ENCODE data around the gene RIN2. TPM values are rescaled to one million over a fixed set of nuclear protein-coding genes. Genes with fewer than 3 reads are reported as not detected.

The RIN2 gene
- total and polyA plus RNA-seq, 9 of the 15 experiments (the other 6 are each of a cell fraction or from before 2014, with no cell fraction given) = 0.09 TPM; not detected in 8

GRCh38 chr20:19785173-19785982 is 27.3 kb downstream of the RIN2 start:
- Histone ChIP-seq H3K27me3 (ENCODE audit: control insufficient read depth in 2 of 2, insufficient read depth in 2 of 2, low read length in 2 of 2) (no peaks in the 10 kb centered on the region; a peak in 1 of 5 replicates), H3K4me3 (no peak overlapping the region), H3K36me3 (ENCODE audit: control insufficient read depth, insufficient read depth, low read length) (no peaks in the 10 kb centered on the region), H3K79me2 (ENCODE audit: control insufficient read depth, insufficient read depth, low read length) (no peaks in the 10 kb centered on the region), H3K4me2 (ENCODE audit: insufficient read depth, low read length) (no peak overlapping the region), H3K9me1 (ENCODE audit: control insufficient read depth, insufficient read depth, low read length) (no peaks in the 10 kb centered on the region), H3K4me1 (replicated peaks in 1 of 2; ENCODE audit: control insufficient read depth in 2 of 2, insufficient read depth in 2 of 2, low read length in 2 of 2) (no peaks in the 10 kb centered on the region), H4K20me1 (replicated peaks; ENCODE audit: control insufficient read depth, insufficient read depth, low read length) (no peaks in the 10 kb centered on the region), H3K9ac (ENCODE audit: insufficient read depth in 1 of 2, low read depth in 2 of 2, low read length in 2 of 2) (no peak overlapping the region), H3K9me3 (replicated peaks; ENCODE audit: control insufficient read depth, insufficient read depth, low read depth, low read length) (no peaks in the 10 kb centered on the region), H3K27ac (ENCODE audit: extremely low read depth, low read depth, low read length) (no peak overlapping the region), H2AFZ (ENCODE audit: low read depth, low read length) (no peak overlapping the region)
- ChIA-PET POLR2A (no interaction called here), CTCF (ENCODE audit: low intra/inter-chr PET ratio) (interaction anchor here (0.6 kb wide), 1 partner anchor 19 kb away, joined by 3 read pairs; no protein-coding TSS in a partner anchor)
- FAIRE-seq = no peak
- ATAC-seq = no peak
- TF ChIP-seq ZNF324 (CRISPR knock-in tag; IDR thresholded peaks at IDR 0.05) = no peak
- TF ChIP-seq ZNF121 (CRISPR knock-in tag; conservative IDR thresholded peaks at IDR 0.05) = no peak
- no peak for TF ChIP-seq SETDB1 (IDR thresholded peaks at IDR 0.05; ENCODE audit: low read length)
- no peak for TF ChIP-seq XRCC5 (IDR thresholded peaks at IDR 0.05; ENCODE audit: low read depth, low read length)
- 0 out of 6 replicates have a peak, but pooled peaks of 1 of the 3 experiments have one; percentile 11 for TF ChIP-seq CTCF (IDR thresholded peaks at IDR 0.05 in 2 of 3, conservative IDR thresholded peaks at IDR 0.05 in 1 of 3; ENCODE audit: insufficient read depth in 2 of 3, low read depth in 1 of 3, low read length in 3 of 3)
- BruUV-seq (replicated peaks) = no TSS peak
- intact Hi-C loops (cut with micrococcal nuclease) (loop anchor here (2.0 to 10.0 kb wide), 2 partner anchors 91 to 209 kb away; no protein-coding TSS in a partner anchor), in situ Hi-C loops (cut with MboI) (no loop called here)
- 0% methylated on average over 5 of the region's 5 CpGs for WGBS (ENCODE audit: insufficient coverage, low coverage, missing lambda C conversion rate)
- no peak for DNase-seq (ENCODE audit: extremely low read depth in 1 of 4, low spot score in 3 of 4)
